Mucosa of descending colon (tissue), 3 donors: ENCODE data around the gene PLXNA2. TPM values are rescaled to one million over a fixed set of nuclear protein-coding genes. Genes with fewer than 3 reads are reported as not detected.

Experiments used
- ATAC-seq: fragments of 200-7000 bp; cut with Tn5 transposase; one replicate; pipeline ENCODE4 v1.9.1; 2020; ENCODE audit warnings: mild to moderate bottlenecking, moderate library complexity
- DNase-seq, 3 donors: peaks; one replicate each; pipeline ENCODE4 v3.0.0-alpha.2; 2020
- H3K36me3 ChIP-seq: fragments of 200-600 bp; one replicate; pipeline ENCODE4 v1.8.0; 2021; ENCODE audit warnings: low read depth, mild to moderate bottlenecking
- H3K4me1 ChIP-seq: fragments of 200-600 bp; one replicate; pipeline ENCODE4 v1.8.0; 2021; ENCODE audit warnings: low read depth, mild to moderate bottlenecking
- H3K4me3 ChIP-seq: fragments of 200-600 bp; one replicate; pipeline ENCODE4 v1.8.0; 2021; ENCODE audit warnings: mild to moderate bottlenecking
- H3K9me3 ChIP-seq: fragments of 200-600 bp; one replicate; pipeline ENCODE4 v1.8.0; 2021; ENCODE audit warnings: mild to moderate bottlenecking
- intact Hi-C, 2 donors: fragments of 100-400 bp; cut with DNase I in 1 of 2; cut with micrococcal nuclease in 1 of 2; formaldehyde crosslinking; loops; one replicate each; pipeline versions ENCODE4 v1.11.0 to v1.11.1; 2022; cut with DNase I, micrococcal nuclease
- total RNA-seq, 3 donors: library from RNA; stranded (reverse); fragmentation: NEBNext Ultra II Directional in 2 of 3; extraction: Animal tissue kit (Norgen Biotek cat#: 25700) in 2 of 3; gene quantifications; one replicate each; pipeline versions ENCODE4 v1.2.1 to v1.2.4, GENCODE V29; 2021 to 2023
- TF ChIP-seq, protein P1 (sequence below): fragments of 200-600 bp; IDR thresholded peaks from one replicate; pipeline ENCODE4 v1.8.0; 2022; ENCODE audit warnings: antibody characterized with exemption, mild to moderate bottlenecking
- donor health status: DM: no; HTN: no; CAD: no; lungs with moderate emphysema.
- donor health status: DM: no; HTN: no; CAD: no.
- donor health status: DM: no; HTN: yes; CAD: no.

The PLXNA2 gene
- total RNA-seq, 3 donors from 2014 or later: 65.5 to 127 (median 70.6) TPM

- no peaks in the 10 kb centered on the region for H3K9me3 ChIP-seq
- DNase-seq (no peak), ATAC-seq (no peak)
- no peaks in the 10 kb centered on the region for H3K36me3 ChIP-seq
- peaks cover 60% of the 10 kb centered on the region for H3K4me1 ChIP-seq
- no peak overlapping the region for H3K4me3 ChIP-seq
- intact Hi-C loops: no loop called here
- TF ChIP-seq, protein P1, sequence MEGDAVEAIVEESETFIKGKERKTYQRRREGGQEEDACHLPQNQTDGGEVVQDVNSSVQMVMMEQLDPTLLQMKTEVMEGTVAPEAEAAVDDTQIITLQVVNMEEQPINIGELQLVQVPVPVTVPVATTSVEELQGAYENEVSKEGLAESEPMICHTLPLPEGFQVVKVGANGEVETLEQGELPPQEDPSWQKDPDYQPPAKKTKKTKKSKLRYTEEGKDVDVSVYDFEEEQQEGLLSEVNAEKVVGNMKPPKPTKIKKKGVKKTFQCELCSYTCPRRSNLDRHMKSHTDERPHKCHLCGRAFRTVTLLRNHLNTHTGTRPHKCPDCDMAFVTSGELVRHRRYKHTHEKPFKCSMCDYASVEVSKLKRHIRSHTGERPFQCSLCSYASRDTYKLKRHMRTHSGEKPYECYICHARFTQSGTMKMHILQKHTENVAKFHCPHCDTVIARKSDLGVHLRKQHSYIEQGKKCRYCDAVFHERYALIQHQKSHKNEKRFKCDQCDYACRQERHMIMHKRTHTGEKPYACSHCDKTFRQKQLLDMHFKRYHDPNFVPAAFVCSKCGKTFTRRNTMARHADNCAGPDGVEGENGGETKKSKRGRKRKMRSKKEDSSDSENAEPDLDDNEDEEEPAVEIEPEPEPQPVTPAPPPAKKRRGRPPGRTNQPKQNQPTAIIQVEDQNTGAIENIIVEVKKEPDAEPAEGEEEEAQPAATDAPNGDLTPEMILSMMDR: no peak
These were observed 9.5 kb downstream of the PLXNA2 start for GRCh38 chr1:208234721-208235120.

- peaks cover 56% of the 10 kb centered on the region for H3K4me1 ChIP-seq
These were observed 10.2 kb downstream of the PLXNA2 start for GRCh38 chr1:208233978-208234377.

GRCh38 chr1:208233546-208233945 is 10.6 kb downstream of the PLXNA2 start:
- DNase-seq (peak in 2 of 3 donors; percentile 64 to 70), ATAC-seq (peak; percentile 68)
- H3K4me3 ChIP-seq: no peak overlapping the region

More at GRCh38 chr1:208233978-208234377, 10.2 kb downstream of the PLXNA2 start:
- ATAC-seq (peak; percentile 56), DNase-seq (no peak)
- no peak overlapping the region for H3K4me3 ChIP-seq
- intact Hi-C loops: no loop called here
- TF ChIP-seq, protein P1: no peak
- no peaks in the 10 kb centered on the region for H3K36me3 ChIP-seq
- no peaks in the 10 kb centered on the region for H3K9me3 ChIP-seq

DNA sequence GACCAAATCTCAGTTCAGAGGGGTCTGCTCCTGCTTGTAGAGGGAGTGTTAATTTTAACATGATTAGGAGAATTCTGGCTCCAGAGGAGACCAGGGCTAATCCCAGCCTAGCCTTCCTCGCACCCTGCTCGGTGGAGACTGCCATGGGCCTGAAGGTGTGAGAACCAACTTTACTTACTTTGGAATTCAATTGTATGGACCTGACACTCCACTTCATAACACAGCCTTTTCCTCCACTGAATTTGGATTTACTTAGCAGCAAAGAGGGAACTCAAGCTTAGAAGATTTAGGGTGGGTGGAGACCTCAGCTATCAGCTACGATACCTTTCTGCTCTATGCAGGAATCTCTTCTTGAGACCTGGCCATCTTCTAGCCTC is 11.5 kb downstream of the PLXNA2 start:
- TF ChIP-seq, protein P1: no peak
- Histone ChIP-seq H3K36me3 (no peaks in the 10 kb centered on the region), H3K9me3 (no peaks in the 10 kb centered on the region), H3K4me1 (peaks cover 48% of the 10 kb centered on the region), H3K4me3 (no peak overlapping the region)
- DNase-seq (no peak), ATAC-seq (no peak)
- intact Hi-C loops: no loop called here

More at GRCh38 chr1:208233546-208233945, 10.6 kb downstream of the PLXNA2 start:
- TF ChIP-seq, protein P1: no peak
- H3K9me3 ChIP-seq: no peaks in the 10 kb centered on the region
- peaks cover 52% of the 10 kb centered on the region for H3K4me1 ChIP-seq
- intact Hi-C loops: no loop called here
- no peaks in the 10 kb centered on the region for H3K36me3 ChIP-seq

DNA sequence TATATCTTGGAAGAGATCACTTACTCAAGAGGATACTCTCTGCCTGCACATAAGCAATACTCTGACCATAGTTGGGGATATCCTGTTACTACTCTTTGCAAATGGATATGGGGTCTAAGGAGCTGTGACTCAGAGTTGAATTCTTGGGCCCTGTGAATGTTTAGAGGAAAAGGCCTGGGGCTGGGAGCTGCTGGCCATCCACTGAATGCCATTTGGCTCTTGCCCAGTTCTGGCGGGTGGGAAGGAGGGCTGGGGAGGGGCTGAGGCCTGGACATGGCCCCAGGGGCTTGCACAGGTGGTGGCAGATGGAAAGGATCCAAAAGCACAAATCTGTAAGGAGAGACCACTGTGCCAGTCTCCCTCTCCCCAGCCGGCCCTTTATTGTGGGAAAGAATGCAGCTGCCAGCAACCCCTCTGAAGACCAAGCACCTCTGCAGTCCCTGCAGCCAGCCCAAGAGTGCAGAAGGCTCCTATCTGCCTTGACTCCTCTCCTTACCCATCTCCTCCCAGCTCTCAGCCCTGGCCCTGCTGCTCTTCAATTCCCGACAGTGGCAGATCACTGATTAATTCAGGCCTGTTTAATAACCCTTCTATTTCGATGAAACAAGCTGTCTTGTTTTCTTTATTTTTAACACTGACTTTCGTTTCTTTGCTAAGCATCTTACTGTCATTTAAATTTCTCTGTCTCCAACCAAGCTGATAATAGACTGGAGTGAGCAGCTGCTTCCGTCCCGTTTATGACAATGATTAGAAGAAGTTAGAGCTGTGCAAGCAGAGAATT is 12.1 kb downstream of the PLXNA2 start:
- ATAC-seq: no peak

More for the DNA sequence above, 12.1 kb downstream of the PLXNA2 start:
- Histone ChIP-seq H3K9me3 (no peaks in the 10 kb centered on the region), H3K4me1 (peaks cover 46% of the 10 kb centered on the region), H3K4me3 (no peak overlapping the region), H3K36me3 (no peaks in the 10 kb centered on the region)
- no peak for DNase-seq
- TF ChIP-seq, protein P1: no peak
- intact Hi-C loops: no loop called here
